ENCODE results near the gene DIP2C.

The DIP2C gene

DNA sequence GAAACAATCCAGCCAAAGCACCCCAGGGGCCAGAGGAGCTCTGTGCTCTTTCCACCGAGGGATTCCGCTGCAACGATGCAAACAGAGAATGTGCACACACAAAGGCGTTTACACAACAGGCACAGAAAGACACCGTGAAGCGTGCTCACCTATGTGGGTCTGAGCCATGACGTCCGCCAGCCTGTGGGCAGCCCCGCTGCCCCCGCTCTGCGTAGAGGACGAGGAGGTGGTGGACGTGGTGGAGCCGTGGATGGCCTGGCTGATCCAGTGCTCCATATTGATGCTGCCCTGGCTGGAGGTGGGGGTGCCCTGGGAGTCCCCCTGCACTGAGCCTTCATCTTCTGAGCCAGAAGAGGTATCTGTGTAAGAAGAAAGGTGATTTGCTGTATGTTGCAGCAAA, 266.8 kb downstream of the DIP2C start:
- TF ChIP-seq, protein P1, sequence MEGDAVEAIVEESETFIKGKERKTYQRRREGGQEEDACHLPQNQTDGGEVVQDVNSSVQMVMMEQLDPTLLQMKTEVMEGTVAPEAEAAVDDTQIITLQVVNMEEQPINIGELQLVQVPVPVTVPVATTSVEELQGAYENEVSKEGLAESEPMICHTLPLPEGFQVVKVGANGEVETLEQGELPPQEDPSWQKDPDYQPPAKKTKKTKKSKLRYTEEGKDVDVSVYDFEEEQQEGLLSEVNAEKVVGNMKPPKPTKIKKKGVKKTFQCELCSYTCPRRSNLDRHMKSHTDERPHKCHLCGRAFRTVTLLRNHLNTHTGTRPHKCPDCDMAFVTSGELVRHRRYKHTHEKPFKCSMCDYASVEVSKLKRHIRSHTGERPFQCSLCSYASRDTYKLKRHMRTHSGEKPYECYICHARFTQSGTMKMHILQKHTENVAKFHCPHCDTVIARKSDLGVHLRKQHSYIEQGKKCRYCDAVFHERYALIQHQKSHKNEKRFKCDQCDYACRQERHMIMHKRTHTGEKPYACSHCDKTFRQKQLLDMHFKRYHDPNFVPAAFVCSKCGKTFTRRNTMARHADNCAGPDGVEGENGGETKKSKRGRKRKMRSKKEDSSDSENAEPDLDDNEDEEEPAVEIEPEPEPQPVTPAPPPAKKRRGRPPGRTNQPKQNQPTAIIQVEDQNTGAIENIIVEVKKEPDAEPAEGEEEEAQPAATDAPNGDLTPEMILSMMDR (conservative IDR thresholded peaks at IDR 0.05): no peak
- TF ChIP-seq ZFX (IDR thresholded peaks at IDR 0.05): no peak

DNA sequence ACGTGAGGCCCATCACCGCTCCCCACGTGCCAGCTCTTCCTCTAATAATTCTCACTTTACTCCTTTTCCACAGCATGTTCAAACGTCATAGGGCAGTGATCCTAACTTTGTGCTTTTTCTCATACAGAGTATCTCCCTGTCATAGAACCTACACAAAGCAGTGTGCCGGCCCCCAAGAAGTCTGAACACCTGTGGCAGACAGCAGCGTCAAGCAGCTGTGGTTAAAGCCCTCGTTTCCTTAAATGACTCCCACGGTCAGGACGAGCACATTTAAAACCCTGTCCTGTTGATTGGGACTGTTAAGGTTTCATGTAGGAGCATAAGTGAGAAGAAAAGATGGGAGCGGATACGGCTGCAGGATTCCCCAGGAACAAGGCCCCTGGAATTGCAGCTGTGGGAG, 267.2 kb downstream of the DIP2C start:
- H3K27ac ChIP-seq: no peak overlapping the region
- TF ChIP-seq ZFX (IDR thresholded peaks at IDR 0.05): no peak
- TF ChIP-seq, protein P1 (conservative IDR thresholded peaks at IDR 0.05): no peak

More for the DNA sequence above, 266.8 kb downstream of the DIP2C start:
- H3K27ac ChIP-seq: no peak overlapping the region

DNA sequence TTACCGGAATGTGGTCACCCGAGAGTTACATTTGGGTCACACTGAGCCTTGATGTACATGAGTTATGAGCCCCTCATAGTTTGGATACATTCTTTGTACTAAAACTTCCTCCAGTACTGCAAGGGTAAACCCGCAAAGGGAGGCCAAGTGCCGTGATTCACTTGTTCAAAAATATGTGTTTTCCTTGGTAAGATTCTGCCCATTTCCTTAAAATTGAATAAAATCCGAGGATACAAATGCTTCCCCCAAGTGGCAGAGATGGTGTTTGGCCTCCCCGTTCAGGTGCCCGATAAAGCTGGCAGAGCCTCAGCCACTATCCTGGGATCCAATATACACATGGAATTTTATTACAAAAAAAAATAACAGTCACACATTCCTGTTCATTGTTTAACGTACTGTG, 268.3 kb downstream of the DIP2C start:
- TF ChIP-seq, protein P1 (conservative IDR thresholded peaks at IDR 0.05): no peak
- TF ChIP-seq ZFX (IDR thresholded peaks at IDR 0.05): no peak
- H3K27ac ChIP-seq: no peak overlapping the region

DNA sequence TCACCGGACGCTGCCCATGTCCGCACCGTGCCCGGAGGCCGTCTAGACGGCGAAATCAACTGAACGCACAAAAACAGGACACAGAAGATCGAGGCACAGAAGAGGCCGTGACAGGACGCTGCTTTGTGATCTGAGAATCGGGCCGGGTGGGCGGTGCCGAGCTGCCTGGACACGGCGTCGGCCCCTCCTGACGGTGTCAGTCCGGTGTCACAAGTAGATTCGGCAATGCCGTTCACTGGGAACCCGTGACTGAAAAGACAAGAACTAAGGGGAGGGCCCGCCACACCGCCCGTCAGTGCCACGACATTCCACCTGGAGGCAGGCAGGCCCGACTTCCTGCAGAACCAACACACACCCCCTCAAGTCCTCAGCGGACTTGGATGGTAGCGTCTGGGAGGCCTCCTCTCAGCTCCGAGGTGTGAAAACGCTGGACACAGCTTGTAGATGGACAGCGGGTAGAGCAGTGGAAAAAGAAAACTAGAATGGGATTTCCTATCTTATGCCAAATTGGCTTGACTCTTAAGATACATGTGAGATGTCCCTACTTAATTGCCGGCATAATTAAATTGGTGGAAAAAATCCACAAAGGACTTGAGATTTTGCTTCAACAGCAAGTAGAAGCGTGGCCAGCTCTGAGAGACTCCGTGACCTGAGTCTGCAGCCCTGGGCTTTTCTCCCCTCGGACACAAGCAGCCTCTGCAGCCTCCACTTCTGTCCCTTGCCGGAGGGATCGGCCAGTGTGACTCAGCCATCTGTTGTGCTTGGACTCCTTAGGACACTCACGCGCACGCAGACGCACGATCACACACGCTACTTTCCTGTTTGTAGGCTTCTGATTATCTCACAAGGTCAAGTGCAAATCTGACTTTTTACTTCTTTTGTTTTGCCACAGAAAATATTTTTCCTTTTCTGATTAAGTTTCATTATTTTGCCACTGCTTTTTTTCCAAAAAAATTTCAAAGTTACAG, 269.0 kb downstream of the DIP2C start:
- H3K27ac ChIP-seq: no peak overlapping the region

DNA sequence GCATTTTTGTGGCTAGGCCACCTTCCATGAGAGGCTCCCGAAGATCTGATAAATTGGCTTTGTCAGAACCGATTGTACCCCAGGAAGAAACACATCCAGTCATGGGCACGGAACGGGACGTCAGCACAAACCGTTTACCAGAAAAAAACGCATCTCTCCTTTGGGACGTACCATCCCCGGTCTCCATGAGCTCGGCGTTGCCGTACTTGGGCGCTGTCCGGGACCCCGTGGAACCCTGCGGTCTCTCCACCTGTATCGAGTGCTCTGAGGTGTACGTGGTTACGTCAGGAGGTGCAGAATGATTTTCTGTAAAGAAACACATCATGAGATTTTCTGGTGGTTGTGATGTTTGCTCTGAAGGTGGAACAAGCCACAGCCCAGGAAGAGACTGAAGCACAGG, 270.6 kb downstream of the DIP2C start:
- H3K27ac ChIP-seq: no peak overlapping the region
- TF ChIP-seq, protein P1 (conservative IDR thresholded peaks at IDR 0.05): no peak
- TF ChIP-seq ZFX (IDR thresholded peaks at IDR 0.05): no peak

More for the DNA sequence above, 269.0 kb downstream of the DIP2C start:
- TF ChIP-seq, protein P1 (conservative IDR thresholded peaks at IDR 0.05): no peak
- no peak for TF ChIP-seq ZFX (IDR thresholded peaks at IDR 0.05)

DNA sequence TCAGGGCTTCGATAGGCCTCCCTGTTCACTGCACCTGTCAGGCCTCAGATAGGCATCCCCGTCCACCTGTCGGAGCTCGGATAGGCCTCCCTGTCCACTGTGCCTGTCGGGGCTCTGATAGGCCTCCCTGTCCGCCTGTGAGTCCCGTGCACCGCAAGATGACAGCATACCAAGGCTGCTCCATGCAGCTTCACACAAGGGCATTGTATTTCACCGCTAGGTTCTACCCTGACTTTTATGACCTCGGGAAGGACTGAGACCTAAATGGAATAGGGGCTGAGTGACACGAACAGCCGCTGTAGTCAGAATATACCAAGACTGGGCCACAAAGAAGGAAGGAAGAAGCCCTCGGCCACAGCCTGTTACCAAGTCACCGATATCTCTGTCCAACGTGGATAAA, 271.2 kb downstream of the DIP2C start:
- no peak overlapping the region for H3K27ac ChIP-seq
- no peak for TF ChIP-seq ZFX (IDR thresholded peaks at IDR 0.05)
- TF ChIP-seq, protein P1 (conservative IDR thresholded peaks at IDR 0.05): no peak

DNA sequence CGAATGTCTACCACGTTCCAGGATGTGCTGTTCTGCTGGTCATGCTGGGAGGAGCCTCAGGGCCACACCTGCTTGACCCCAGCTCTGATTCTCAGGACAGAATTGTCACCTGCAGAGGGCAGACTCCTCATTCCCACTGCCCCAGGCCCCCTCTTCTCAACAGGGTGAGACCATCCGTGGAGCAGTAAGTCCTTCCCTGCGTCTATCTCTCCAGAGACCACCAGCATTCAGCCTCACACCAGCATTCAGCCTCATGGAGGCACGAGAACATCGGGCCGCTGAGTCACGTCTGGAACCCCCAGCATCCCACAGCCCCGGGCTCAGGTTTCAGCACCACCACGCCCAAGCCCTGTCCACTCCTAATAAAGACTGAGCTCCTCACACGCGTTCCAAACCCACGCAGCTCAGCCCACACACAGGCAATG, 273.4 kb downstream of the DIP2C start:
- TF ChIP-seq ZFX (IDR thresholded peaks at IDR 0.05): no peak
- TF ChIP-seq, protein P1 (conservative IDR thresholded peaks at IDR 0.05): peak; percentile 29
- no peak overlapping the region for H3K27ac ChIP-seq
